Activated CD8-positive, alpha-beta memory T cell treated with anti-CD3 and anti-CD28 coated beads, Interleukin-2, amount 50 U/mL, for 1 hour (primary cell): ENCODE results near the gene SESN2.
"Not testable (repeated sequence)": the region's sequence is repeated elsewhere in the genome, so short reads cannot be mapped to it uniquely, and the experiment has no call there.

Experiments
- DNase-seq: peaks from one replicate; pipeline ENCODE4 v3.0.0-alpha.2; 2020; ENCODE audit errors: extremely low read depth

SESN2 gene

GRCh38 chr1:28326984-28327383 is 67.7 kb downstream of the SESN2 start:
- DNase-seq: no peak

DNA sequence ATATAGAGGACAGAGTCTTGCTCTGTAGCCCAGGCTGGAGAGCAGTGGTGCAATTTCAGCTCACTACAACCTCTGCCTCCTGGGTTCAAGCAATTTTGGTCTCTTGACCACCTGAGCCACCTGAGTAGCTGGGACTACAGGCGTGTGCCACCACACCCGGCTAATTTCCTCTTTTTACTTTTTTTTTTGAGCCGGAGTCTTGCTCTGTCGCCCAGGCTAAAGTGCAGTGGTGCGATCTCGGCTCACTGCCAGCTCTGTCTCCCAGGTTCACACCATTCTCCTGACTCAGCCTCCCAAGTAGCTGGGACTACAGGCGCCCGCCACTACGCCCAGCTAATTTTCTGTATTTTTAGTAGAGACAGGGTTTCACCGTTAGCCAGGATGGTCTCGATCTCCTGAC is 68.1 kb downstream of the SESN2 start:
- DNase-seq: not testable (repeated sequence)

DNA sequence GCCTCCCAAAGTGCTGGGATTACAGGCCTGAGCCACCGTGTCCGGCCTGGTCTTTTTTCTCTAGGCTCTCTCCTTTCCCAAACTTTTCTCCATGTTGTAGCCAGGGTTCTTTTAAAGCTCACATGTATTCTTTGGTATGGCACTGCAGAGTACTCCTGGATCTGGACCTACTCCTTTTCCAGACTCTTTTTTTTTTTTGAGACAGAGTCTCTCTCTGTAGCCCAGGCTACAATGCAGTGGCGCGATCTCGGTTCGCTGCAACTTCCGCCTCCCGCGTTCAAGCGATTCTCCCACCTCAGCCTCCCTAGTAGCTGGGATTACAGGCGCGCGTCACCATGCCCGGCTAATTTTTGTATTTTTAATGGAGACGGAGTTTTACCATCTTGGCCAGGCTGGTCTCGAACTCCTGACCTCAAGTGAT is 68.9 kb downstream of the SESN2 start:
- no peak for DNase-seq

- peak; percentile 7 for DNase-seq
Measured at GRCh38 chr1:28329395-28330153, 70.3 kb downstream of the SESN2 start.
